ENCODE results near the gene LRFN4.

Gene LRFN4

GRCh38 chr11:66845143-66845875 is 11.6 kb upstream of the LRFN4 start:
- DNase-seq (ENCODE audit: low spot score) = no peak

GRCh38 chr11:66845876-66846212 is 11.0 kb upstream of the LRFN4 start:
- no peak for DNase-seq (ENCODE audit: low spot score)

GRCh38 chr11:66846671-66847091 is 10.2 kb upstream of the LRFN4 start:
- DNase-seq (ENCODE audit: low spot score) = no peak

- no peak for DNase-seq (ENCODE audit: low spot score)
These were observed 9.2 kb upstream of the LRFN4 start for GRCh38 chr11:66847461-66848232.

GRCh38 chr11:66848671-66849500 is 8.0 kb upstream of the LRFN4 start:
- no peak for DNase-seq (ENCODE audit: low spot score)

GRCh38 chr11:66849501-66850234 is 7.2 kb upstream of the LRFN4 start:
- no peak for DNase-seq (ENCODE audit: low spot score)

GRCh38 chr11:66850235-66850587 is 6.7 kb upstream of the LRFN4 start:
- DNase-seq (ENCODE audit: low spot score) = no peak

GRCh38 chr11:66850588-66851238 is 6.2 kb upstream of the LRFN4 start:
- DNase-seq (ENCODE audit: low spot score) = no peak

GRCh38 chr11:66851239-66851596 is 5.6 kb upstream of the LRFN4 start:
- DNase-seq (ENCODE audit: low spot score) = no peak

GRCh38 chr11:66851698-66852465 is 5.0 kb upstream of the LRFN4 start:
- no peak for DNase-seq (ENCODE audit: low spot score)

- DNase-seq (ENCODE audit: low spot score) = no peak
These were observed 4.2 kb upstream of the LRFN4 start for GRCh38 chr11:66852466-66853241.

GRCh38 chr11:66853242-66854229 is 3.3 kb upstream of the LRFN4 start:
- no peak for DNase-seq (ENCODE audit: low spot score)

- DNase-seq (ENCODE audit: low spot score) = no peak
These were observed 2.6 kb upstream of the LRFN4 start for GRCh38 chr11:66854231-66854661.

GRCh38 chr11:66854729-66855211 is 2.1 kb upstream of the LRFN4 start:
- DNase-seq (ENCODE audit: low spot score) = no peak

- DNase-seq (ENCODE audit: low spot score) = peak; percentile 92
These were observed 1.0 kb upstream of the LRFN4 start for GRCh38 chr11:66855574-66856495.

GRCh38 chr11:66857234-66857926 is 516 bp downstream of the LRFN4 start:
- no peak for DNase-seq (ENCODE audit: low spot score)

- DNase-seq (ENCODE audit: low spot score) = no peak
These were observed 992 bp downstream of the LRFN4 start for GRCh38 chr11:66857927-66858185.
